PC-3 (cell line): Measurements from ENCODE around the gene IP6K3. TPM values are rescaled to one million over a fixed set of nuclear protein-coding genes. Genes with fewer than 3 reads are reported as not detected.

Source experiments
- ATAC-seq: fragments of 200-7000 bp; cut with Tn5 transposase; 2 replicates; pipeline ENCODE4 v1.9.1; 2020; ENCODE audit warnings: mild to moderate bottlenecking, moderate library complexity
- BruUV-seq: library from RNA; stranded (reverse); fragments of 400-500 nt; replicated peaks from 2 replicates; lab custom pipeline; 2021; lab: Mats Ljungman, UMichigan
- CTCF ChIA-PET: fragments of 300-600 bp; sonication (Branson Sonifier 250); formaldehyde crosslinking; loops from one replicate; lab custom pipeline; 2022; ENCODE audit warnings: antibody characterized with exemption; lab: Charles Lee
- POLR2A ChIA-PET: fragments of 300-600 bp; sonication (Branson Sonifier 250); formaldehyde crosslinking; loops from one replicate; lab custom pipeline; 2022; ENCODE audit warnings: antibody characterized with exemption; ENCODE audit not compliant: unreplicated experiment; lab: Charles Lee
- DNase-seq: peaks from one replicate; pipeline ENCODE4 v3.0.0-alpha.2; 2015
- H2AFZ ChIP-seq: fragments of 300-600 bp; sonication (generic); 2 replicates; pipeline ENCODE4 v1.6.0; 2016; ENCODE audit warnings: antibody characterized with exemption, low read length
- H3F3A ChIP-seq: fragments of 300-600 bp; sonication (generic); one replicate; pipeline ENCODE4 v1.6.0; 2017; ENCODE audit warnings: antibody characterized with exemption, low read length, control low read depth, mild to moderate bottlenecking; ENCODE audit not compliant: unreplicated experiment
- H3K27ac ChIP-seq: fragments of 300-600 bp; sonication (generic); 2 replicates; pipeline ENCODE4 v1.5.1; 2016; ENCODE audit warnings: mild to moderate bottlenecking, low read length
- H3K27me3 ChIP-seq: fragments of 300-600 bp; sonication (generic); 2 replicates; pipeline ENCODE4 v1.6.1; 2016; ENCODE audit warnings: low read length, mixed read lengths
- H3K36me3 ChIP-seq: fragments of 300-600 bp; sonication (generic); 2 replicates; pipeline ENCODE4 v1.6.1; 2016; ENCODE audit warnings: low read depth, mixed run types, low read length, mixed read lengths
- H3K4me1 ChIP-seq: fragments of 300-600 bp; sonication (generic); 2 replicates; pipeline ENCODE4 v1.5.1; 2016; ENCODE audit warnings: low read length; ENCODE audit not compliant: insufficient read depth
- H3K4me2 ChIP-seq: fragments of 300-600 bp; sonication (generic); 2 replicates; pipeline ENCODE4 v1.6.0; 2016; ENCODE audit warnings: low read length
- H3K4me3 ChIP-seq: fragments of 300-600 bp; sonication (generic); 2 replicates; pipeline ENCODE4 v1.5.1; 2016; ENCODE audit warnings: mild to moderate bottlenecking, low read length, mixed read lengths
- H3K79me2 ChIP-seq: fragments of 300-600 bp; sonication (generic); 2 replicates; pipeline ENCODE4 v1.6.1; 2017; ENCODE audit warnings: low read length, mixed read lengths
- H3K9ac ChIP-seq: fragments of 300-600 bp; sonication (generic); 2 replicates; pipeline ENCODE4 v1.6.0; 2016; ENCODE audit warnings: mild to moderate bottlenecking, low read length
- H3K9me2 ChIP-seq: fragments of 300-600 bp; sonication (generic); replicated peaks from 2 replicates; pipeline ENCODE4 v1.6.1; 2016; ENCODE audit warnings: mixed run types, low read length, mixed read lengths
- H3K9me3 ChIP-seq: fragments of 300-600 bp; sonication (generic); 2 replicates; pipeline ENCODE4 v1.6.1; 2016; ENCODE audit warnings: low read length, mixed read lengths
- H4K20me1 ChIP-seq: fragments of 300-600 bp; sonication (generic); 2 replicates; pipeline ENCODE4 v1.6.1; 2016; ENCODE audit warnings: low read length, mixed read lengths
- CTCF ChIP-seq: fragments of 300-600 bp; sonication (generic); conservative IDR thresholded peaks from 2 replicates; pipeline ENCODE4 v1.5.1; 2017; ENCODE audit warnings: antibody characterized with exemption, low read depth, mild to moderate bottlenecking, low read length
- EZH2 ChIP-seq: fragments of 300-600 bp; sonication (generic); IDR thresholded peaks from one replicate; pipeline ENCODE4 v1.6.1; 2017; ENCODE audit warnings: antibody characterized with exemption, mild to moderate bottlenecking, low read length; ENCODE audit not compliant: unreplicated experiment
- EZH2phosphoT487 ChIP-seq: fragments of 300-600 bp; sonication (generic); IDR thresholded peaks from 2 replicates; pipeline ENCODE4 v1.6.1; 2018; ENCODE audit warnings: mild to moderate bottlenecking, antibody characterized with exemption, low read length, borderline replicate concordance
- intact Hi-C: fragments of 100-400 bp; cut with micrococcal nuclease; formaldehyde crosslinking; loops from 2 replicates; pipeline ENCODE4 v1.9.0; 2023
- total RNA-seq: library from RNA; depleted of rRNA; stranded (reverse); fragments of >200 nt; gene quantifications from 2 replicates; pipeline ENCODE4 v1.2.3, GENCODE V29; 2014

The IP6K3 gene
- total RNA-seq, 1 experiment from 2014 or later: not detected

- TF ChIP-seq CTCF (no peak), EZH2phosphoT487 (no peak), EZH2 (no peak)
- H3K4me1 ChIP-seq: peaks cover 9% of the 10 kb centered on the region
- H3K9me3 ChIP-seq: no peaks in the 10 kb centered on the region
- H3K4me2 ChIP-seq: no peak overlapping the region
- no peaks in the 10 kb centered on the region for H4K20me1 ChIP-seq
- no TSS peak for BruUV-seq
- H3K79me2 ChIP-seq: no peaks in the 10 kb centered on the region
- no peak overlapping the region for H3K9ac ChIP-seq
- H3K9me2 ChIP-seq: no peaks in the 10 kb centered on the region
- no peak overlapping the region for H3K4me3 ChIP-seq
- DNase-seq: no peak
- H2AFZ ChIP-seq: no peak overlapping the region
- peaks cover 32% of the 10 kb centered on the region for H3K36me3 ChIP-seq
- intact Hi-C loops: no loop called here
- H3K27ac ChIP-seq: no peak overlapping the region
- no peaks in the 10 kb centered on the region for H3F3A ChIP-seq
- no peak for ATAC-seq
- H3K27me3 ChIP-seq: no peaks in the 10 kb centered on the region
- CTCF ChIA-PET: no interaction called here
- POLR2A ChIA-PET: no interaction called here
Measured at GRCh38 chr6:33688006-33688405, 58.7 kb downstream of the IP6K3 start.

- DNase-seq (no peak), ATAC-seq (no peak)
- intact Hi-C loops: no loop called here
- H3K9me2 ChIP-seq: no peaks in the 10 kb centered on the region
- H3K27me3 ChIP-seq: no peaks in the 10 kb centered on the region
- H3F3A ChIP-seq: no peaks in the 10 kb centered on the region
- H3K4me2 ChIP-seq: no peak overlapping the region
- H2AFZ ChIP-seq: no peak overlapping the region
- H3K36me3 ChIP-seq: peaks cover 32% of the 10 kb centered on the region
- no peaks in the 10 kb centered on the region for H3K9me3 ChIP-seq
- H3K4me3 ChIP-seq: no peak overlapping the region
- no peaks in the 10 kb centered on the region for H4K20me1 ChIP-seq
- H3K79me2 ChIP-seq: no peaks in the 10 kb centered on the region
- peaks cover 7% of the 10 kb centered on the region for H3K4me1 ChIP-seq
- H3K9ac ChIP-seq: no peak overlapping the region
- POLR2A ChIA-PET: no interaction called here
- H3K27ac ChIP-seq: no peak overlapping the region
- no TSS peak for BruUV-seq
- CTCF ChIA-PET: no interaction called here
- TF ChIP-seq CTCF (no peak), EZH2 (no peak), EZH2phosphoT487 (no peak)
Measured at GRCh38 chr6:33686981-33687975, 59.4 kb downstream of the IP6K3 start.
